Measurements from ENCODE around the gene PACRG. TPM values are rescaled to one million over a fixed set of nuclear protein-coding genes. Genes with fewer than 3 reads are reported as not detected.

Gene PACRG
- total and polyA plus RNA-seq, 2 of the 13 experiments (the other 11 are each of a cell fraction or from before 2014, with no cell fraction given), result 0.13 TPM; not detected in 1

- Histone ChIP-seq H3K27me3 (ENCODE audit: control insufficient read depth in 1 of 2, insufficient read depth in 2 of 2, low read length in 2 of 2) (no peaks in the 10 kb centered on the region), H3K4me2 (ENCODE audit: low read depth, low read length) (no peak overlapping the region), H3K79me2 (ENCODE audit: insufficient read depth, low read length) (no peaks in the 10 kb centered on the region), H3K4me3 (replicated peaks in 1 of 3; ENCODE audit: insufficient read depth in 1 of 3, low read depth in 2 of 3, low read length in 3 of 3) (no peak overlapping the region), H4K20me1 (ENCODE audit: insufficient read depth, low read length) (no peaks in the 10 kb centered on the region), H2AFZ (ENCODE audit: low read length) (no peak overlapping the region), H3K27ac (ENCODE audit: extremely low read length, insufficient read depth, low read length) (no peak overlapping the region), H3K36me3 (replicated peaks in 1 of 2; ENCODE audit: control insufficient read depth in 1 of 2, insufficient read depth in 2 of 2, low read length in 2 of 2) (no peaks in the 10 kb centered on the region), H3K9me3 (ENCODE audit: low read length) (no peaks in the 10 kb centered on the region), H3K9ac (ENCODE audit: insufficient read depth, low read depth, low read length) (no peak overlapping the region), H3K4me1 (ENCODE audit: insufficient read depth, low read length) (no peaks in the 10 kb centered on the region)
- no TSS peak for BruUV-seq (replicated peaks)
- in situ Hi-C loops (cut with HindIII; ENCODE audit: extremely low pct_ligation_motif_present, low pct_unique_long_range_greater_than_20kb) (no loop called here), intact Hi-C loops (cut with micrococcal nuclease; ENCODE audit: unreplicated experiment) (no loop called here)
- WGBS (ENCODE audit: low lambda C conversion rate), result 23% methylated on average over 9 of the region's 9 CpGs
- ATAC-seq (no peak), DNase-seq (ENCODE audit: low spot score) (no peak), FAIRE-seq (no peak)
- ChIA-PET POLR2A (no interaction called here), CTCF (ENCODE audit: low intra/inter-chr PET ratio, low total read pairs) (no interaction called here)
- TF ChIP-seq IRX3 (CRISPR knock-in tag; IDR thresholded peaks at IDR 0.05; ENCODE audit: borderline replicate concordance, low read depth) (no peak), ZNF367 (CRISPR knock-in tag; IDR thresholded peaks at IDR 0.05; ENCODE audit: borderline replicate concordance) (no peak), ZBTB34 (CRISPR knock-in tag; IDR thresholded peaks at IDR 0.05) (no peak), ZNF331 (CRISPR knock-in tag; IDR thresholded peaks at IDR 0.05) (no peak), THYN1 (CRISPR knock-in tag; IDR thresholded peaks at IDR 0.05; ENCODE audit: borderline replicate concordance, low read depth) (no peak), ARID4A (CRISPR knock-in tag; IDR thresholded peaks at IDR 0.05; ENCODE audit: borderline replicate concordance) (no peak), DPF2 (CRISPR knock-in tag; IDR thresholded peaks at IDR 0.05; ENCODE audit: borderline replicate concordance, low read depth) (no peak), RXRA (CRISPR knock-in tag; IDR thresholded peaks at IDR 0.05) (no peak), THAP7 (CRISPR knock-in tag; IDR thresholded peaks at IDR 0.05) (no peak), NFAT5 (CRISPR knock-in tag; IDR thresholded peaks at IDR 0.05) (no peak)
Observed at GRCh38 chr6:162852840-162853577, 125.2 kb downstream of the PACRG start.
